ENCODE data around the gene PPM1J. TPM values are rescaled to one million over a fixed set of nuclear protein-coding genes. Genes with fewer than 3 reads are reported as not detected.
"Not testable (repeated sequence)": the region's sequence is repeated elsewhere in the genome, so short reads cannot be mapped to it uniquely, and the experiment has no call there.

The PPM1J gene
- total RNA-seq, 1 donor from 2014 or later = 1.6 TPM

DNA sequence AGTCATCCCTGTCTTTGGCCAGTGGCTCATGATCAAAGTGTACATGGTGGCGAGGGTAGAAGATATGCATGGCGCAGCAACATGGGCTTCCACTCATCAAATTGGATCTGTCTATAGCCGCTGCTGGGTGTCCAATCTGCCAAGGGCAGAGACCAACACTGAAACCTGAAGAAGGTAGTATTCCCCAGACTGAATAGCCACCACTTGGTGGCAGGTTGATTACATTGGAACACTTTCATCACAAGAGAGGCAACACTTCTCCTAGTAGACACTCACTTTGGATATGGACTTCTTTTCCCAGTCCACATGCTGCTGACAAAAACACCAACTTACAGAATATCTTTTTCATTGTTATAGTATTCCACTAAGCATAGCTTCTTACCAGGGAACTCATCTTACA is 22.4 kb upstream of the PPM1J start:
- DNase-seq (ENCODE audit: low spot score) = no peak
- peaks cover 8% of the 10 kb centered on the region for H3K27me3 Mint-ChIP-seq (ENCODE audit: unreplicated experiment)

DNA sequence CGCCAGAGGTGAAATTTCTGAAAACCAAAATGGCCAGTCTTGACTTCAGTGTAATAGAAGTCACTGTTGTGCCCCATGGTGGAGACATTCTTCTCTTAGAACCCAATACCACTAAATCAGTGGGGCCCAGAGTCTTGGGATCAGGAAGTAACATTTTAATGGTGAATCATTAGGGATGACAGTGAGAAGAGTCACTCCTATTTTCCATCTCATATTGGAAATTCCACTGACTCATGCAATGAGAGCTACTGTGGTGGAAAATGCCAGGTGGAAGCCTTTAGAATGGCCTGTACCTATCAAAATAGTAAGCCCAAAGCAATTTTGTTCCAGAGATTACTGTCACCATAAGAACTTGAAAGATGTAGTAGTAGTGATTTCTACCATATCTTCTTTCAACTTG is 20.6 kb upstream of the PPM1J start:
- Mint-ChIP-seq H3K27me3 (ENCODE audit: unreplicated experiment) (peaks cover 3% of the 10 kb centered on the region), H3K9me3 (ENCODE audit: unreplicated experiment) (no peaks in the 10 kb centered on the region), H3K27ac (ENCODE audit: unreplicated experiment) (no peak overlapping the region), H3K36me3 (ENCODE audit: low read depth, unreplicated experiment) (no peaks in the 10 kb centered on the region), H3K4me1 (ENCODE audit: unreplicated experiment) (no peaks in the 10 kb centered on the region), H3K4me3 (ENCODE audit: unreplicated experiment) (no peak overlapping the region)
- DNase-seq (ENCODE audit: low spot score) = no peak
- TF ChIP-seq, protein P1, sequence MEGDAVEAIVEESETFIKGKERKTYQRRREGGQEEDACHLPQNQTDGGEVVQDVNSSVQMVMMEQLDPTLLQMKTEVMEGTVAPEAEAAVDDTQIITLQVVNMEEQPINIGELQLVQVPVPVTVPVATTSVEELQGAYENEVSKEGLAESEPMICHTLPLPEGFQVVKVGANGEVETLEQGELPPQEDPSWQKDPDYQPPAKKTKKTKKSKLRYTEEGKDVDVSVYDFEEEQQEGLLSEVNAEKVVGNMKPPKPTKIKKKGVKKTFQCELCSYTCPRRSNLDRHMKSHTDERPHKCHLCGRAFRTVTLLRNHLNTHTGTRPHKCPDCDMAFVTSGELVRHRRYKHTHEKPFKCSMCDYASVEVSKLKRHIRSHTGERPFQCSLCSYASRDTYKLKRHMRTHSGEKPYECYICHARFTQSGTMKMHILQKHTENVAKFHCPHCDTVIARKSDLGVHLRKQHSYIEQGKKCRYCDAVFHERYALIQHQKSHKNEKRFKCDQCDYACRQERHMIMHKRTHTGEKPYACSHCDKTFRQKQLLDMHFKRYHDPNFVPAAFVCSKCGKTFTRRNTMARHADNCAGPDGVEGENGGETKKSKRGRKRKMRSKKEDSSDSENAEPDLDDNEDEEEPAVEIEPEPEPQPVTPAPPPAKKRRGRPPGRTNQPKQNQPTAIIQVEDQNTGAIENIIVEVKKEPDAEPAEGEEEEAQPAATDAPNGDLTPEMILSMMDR (IDR thresholded peaks at IDR 0.05; ENCODE audit: unreplicated experiment) = no peak

More for the DNA sequence above, 22.4 kb upstream of the PPM1J start:
- no peaks in the 10 kb centered on the region for H3K36me3 Mint-ChIP-seq (ENCODE audit: low read depth, unreplicated experiment)
- no peaks in the 10 kb centered on the region for H3K9me3 Mint-ChIP-seq (ENCODE audit: unreplicated experiment)
- no peak overlapping the region for H3K27ac Mint-ChIP-seq (ENCODE audit: unreplicated experiment)
- no peaks in the 10 kb centered on the region for H3K4me1 Mint-ChIP-seq (ENCODE audit: unreplicated experiment)
- TF ChIP-seq, protein P1 (IDR thresholded peaks at IDR 0.05; ENCODE audit: unreplicated experiment) = no peak
- no peak overlapping the region for H3K4me3 Mint-ChIP-seq (ENCODE audit: unreplicated experiment)

DNA sequence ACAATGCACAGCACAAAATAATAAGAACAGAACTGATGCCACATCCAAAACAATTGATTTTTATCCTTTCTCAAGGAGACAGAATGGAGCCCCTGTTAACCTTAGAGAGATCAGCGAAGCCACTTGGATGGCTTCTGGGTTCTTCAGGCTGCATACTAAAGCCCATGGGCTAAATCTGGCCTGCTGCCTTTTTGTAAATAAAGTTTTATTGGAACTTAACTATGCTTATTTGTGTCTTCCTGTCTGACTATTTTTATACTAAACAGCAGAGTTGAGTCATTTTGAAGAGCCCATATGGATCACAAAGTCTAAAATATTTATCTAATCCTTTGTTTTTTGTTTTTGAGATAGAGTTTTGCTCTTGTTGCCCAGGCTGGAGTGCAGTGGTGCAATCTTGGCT is 16.3 kb upstream of the PPM1J start:
- TF ChIP-seq, protein P1 (IDR thresholded peaks at IDR 0.05; ENCODE audit: unreplicated experiment) = no peak
- peaks cover 4% of the 10 kb centered on the region for H3K27me3 Mint-ChIP-seq (ENCODE audit: unreplicated experiment)
- no peaks in the 10 kb centered on the region for H3K9me3 Mint-ChIP-seq (ENCODE audit: unreplicated experiment)
- H3K27ac Mint-ChIP-seq (ENCODE audit: unreplicated experiment) = no peak overlapping the region
- no peaks in the 10 kb centered on the region for H3K36me3 Mint-ChIP-seq (ENCODE audit: low read depth, unreplicated experiment)
- DNase-seq (ENCODE audit: low spot score) = no peak
- H3K4me1 Mint-ChIP-seq (ENCODE audit: unreplicated experiment) = no peaks in the 10 kb centered on the region
- H3K4me3 Mint-ChIP-seq (ENCODE audit: unreplicated experiment) = no peak overlapping the region

DNA sequence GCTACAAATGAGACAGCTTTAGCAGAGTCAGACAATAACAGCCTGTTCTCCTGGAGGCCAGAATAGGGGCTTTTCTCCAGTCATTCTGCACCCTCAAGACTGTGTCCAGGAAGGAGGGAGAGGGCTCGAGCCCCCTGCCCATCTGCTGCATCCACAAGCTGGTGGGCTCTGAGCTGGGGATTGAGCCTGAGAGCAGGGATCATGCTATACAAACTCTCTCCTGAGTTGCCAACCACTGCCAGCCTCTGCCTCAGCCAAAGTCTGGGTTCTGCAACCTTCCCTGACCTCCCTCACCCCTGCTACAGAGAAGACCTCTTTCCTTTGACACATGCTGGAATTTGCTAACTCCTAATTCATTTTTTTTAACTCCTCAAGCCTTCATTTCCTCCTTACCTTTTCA is 14.8 kb upstream of the PPM1J start:
- TF ChIP-seq, protein P1 (IDR thresholded peaks at IDR 0.05; ENCODE audit: unreplicated experiment) = no peak
- peaks cover 7% of the 10 kb centered on the region for H3K27me3 Mint-ChIP-seq (ENCODE audit: unreplicated experiment)
- H3K9me3 Mint-ChIP-seq (ENCODE audit: unreplicated experiment) = no peaks in the 10 kb centered on the region
- H3K27ac Mint-ChIP-seq (ENCODE audit: unreplicated experiment) = no peak overlapping the region
- no peaks in the 10 kb centered on the region for H3K36me3 Mint-ChIP-seq (ENCODE audit: low read depth, unreplicated experiment)
- no peaks in the 10 kb centered on the region for H3K4me1 Mint-ChIP-seq (ENCODE audit: unreplicated experiment)
- no peak for DNase-seq (ENCODE audit: low spot score)
- H3K4me3 Mint-ChIP-seq (ENCODE audit: unreplicated experiment) = no peak overlapping the region

DNA sequence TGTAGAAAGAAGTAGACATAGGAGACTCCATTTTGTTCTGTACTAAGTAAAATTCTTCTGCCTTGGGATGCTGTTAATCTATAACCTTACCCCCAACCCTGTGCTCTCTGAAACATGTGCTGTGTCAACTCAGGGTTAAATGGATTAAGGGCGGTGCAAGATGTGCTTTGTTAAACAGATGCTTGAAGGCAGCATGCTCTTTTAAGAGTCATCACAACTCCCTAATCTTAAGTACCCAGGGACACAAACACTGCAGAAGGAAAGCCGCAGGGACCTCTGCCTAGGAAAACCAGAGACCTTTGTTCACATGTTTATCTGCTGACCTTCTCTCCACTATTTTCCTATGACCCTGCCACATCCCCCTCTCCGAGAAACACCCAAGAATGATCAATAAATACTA is 13.9 kb upstream of the PPM1J start:
- not testable (repeated sequence) for H3K9me3 Mint-ChIP-seq (ENCODE audit: unreplicated experiment); H3K27ac Mint-ChIP-seq (ENCODE audit: unreplicated experiment); H3K36me3 Mint-ChIP-seq (ENCODE audit: low read depth, unreplicated experiment); H3K4me1 Mint-ChIP-seq (ENCODE audit: unreplicated experiment); H3K27me3 Mint-ChIP-seq (ENCODE audit: unreplicated experiment); H3K4me3 Mint-ChIP-seq (ENCODE audit: unreplicated experiment); DNase-seq (ENCODE audit: low spot score)

DNA sequence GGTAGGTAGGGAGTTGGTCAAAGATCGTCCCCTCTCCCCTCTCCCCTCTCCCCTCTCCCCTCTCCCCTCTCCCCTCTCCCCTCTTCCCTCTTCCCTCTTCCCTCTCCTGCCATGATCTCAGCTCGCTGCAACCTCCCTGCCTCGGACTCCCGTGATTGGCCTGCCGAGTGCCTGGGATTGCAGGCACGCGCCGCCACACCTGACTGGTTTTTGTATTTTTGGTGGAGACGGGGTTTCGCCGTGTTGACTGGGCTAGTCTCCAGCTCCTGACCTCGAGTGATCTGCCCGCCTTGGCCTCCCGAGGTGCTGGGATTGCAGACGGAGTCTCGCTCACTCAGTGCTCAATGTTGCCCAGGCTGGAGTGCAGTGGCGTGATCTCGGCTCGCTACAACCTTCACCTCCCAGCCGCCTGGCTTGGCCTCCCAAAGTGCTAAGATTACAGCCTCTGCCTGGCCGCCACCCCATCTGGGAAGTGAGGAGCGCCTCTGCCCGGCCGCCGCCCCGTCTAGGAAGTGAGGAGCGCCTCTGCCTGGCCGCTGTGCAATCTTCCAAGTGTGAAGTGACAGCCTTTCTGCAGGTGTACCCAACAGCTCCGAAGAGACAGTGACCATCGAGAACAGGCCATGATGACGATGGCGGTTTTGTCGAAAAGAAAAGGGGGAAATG is 13.3 kb upstream of the PPM1J start:
- DNase-seq (ENCODE audit: low spot score); H3K4me1 Mint-ChIP-seq (ENCODE audit: unreplicated experiment); H3K36me3 Mint-ChIP-seq (ENCODE audit: low read depth, unreplicated experiment); H3K27ac Mint-ChIP-seq (ENCODE audit: unreplicated experiment); H3K9me3 Mint-ChIP-seq (ENCODE audit: unreplicated experiment); H3K27me3 Mint-ChIP-seq (ENCODE audit: unreplicated experiment); H3K4me3 Mint-ChIP-seq (ENCODE audit: unreplicated experiment): not testable (repeated sequence)

All from endothelial cell (in vitro differentiated cells).